Neuronal stem cell (in vitro differentiated cells): Measurements from ENCODE around the gene PUM2.
A peak's percentile ranks its signal among the peaks of the same experiment; 100 is the strongest.

Experiments used
- DNase-seq: peaks from one replicate; pipeline ENCODE4 v3.0.0-alpha.2; 2013; ENCODE audit warnings: low spot score
- H2AFZ ChIP-seq: one replicate; pipeline ENCODE4 v1.6.1; 2013; ENCODE audit warnings: mild to moderate bottlenecking, low read length, inconsistent platforms
- H2AK5ac ChIP-seq: 2 replicates; pipeline ENCODE4 v1.6.1; 2013; ENCODE audit warnings: low read depth, mild to moderate bottlenecking, inconsistent platforms, low read length, moderate library complexity, mixed read lengths
- H2BK120ac ChIP-seq: 2 replicates; pipeline ENCODE4 v1.6.1; 2013; ENCODE audit warnings: low read depth, mild to moderate bottlenecking, inconsistent platforms, low read length, moderate library complexity, mixed read lengths
- H2BK12ac ChIP-seq: one replicate; pipeline ENCODE4 v1.6.1; 2013; ENCODE audit warnings: low read length, inconsistent platforms
- H2BK15ac ChIP-seq: 2 replicates; pipeline ENCODE4 v1.6.1; 2013; ENCODE audit warnings: mild to moderate bottlenecking, low read length, inconsistent platforms, mixed read lengths
- H2BK5ac ChIP-seq: one replicate; pipeline ENCODE4 v1.6.1; 2013; ENCODE audit warnings: inconsistent platforms, mild to moderate bottlenecking, low read length, moderate library complexity
- H3K14ac ChIP-seq: one replicate; pipeline ENCODE4 v1.6.1; 2013; ENCODE audit warnings: low read length, inconsistent platforms
- H3K18ac ChIP-seq: 2 replicates; pipeline ENCODE4 v1.6.1; 2013; ENCODE audit warnings: low read length, inconsistent platforms
- H3K23ac ChIP-seq: 2 replicates; pipeline ENCODE4 v1.6.1; 2013; ENCODE audit warnings: low read depth, mild to moderate bottlenecking, mixed read lengths, low read length, inconsistent platforms; ENCODE audit not compliant: poor library complexity
- H3K27ac ChIP-seq: replicated peaks from 3 replicates; pipeline ENCODE4 v1.5.1; 2013; ENCODE audit warnings: low read length, inconsistent platforms
- H3K27me3 ChIP-seq, 3 experiments: 2 replicates each; pipeline ENCODE4 v1.6.1; 2013; ENCODE audit warnings: low read length in 3 of 3, mild to moderate bottlenecking in 2 of 3, inconsistent platforms in 1 of 3, low read depth in 1 of 3, mixed read lengths in 1 of 3, moderate library complexity in 1 of 3; ENCODE audit not compliant: control insufficient read depth in 3 of 3, insufficient read depth in 3 of 3
- H3K36me3 ChIP-seq, 2 donors: replicated peaks in 1 of 2; 2 replicates each; pipeline ENCODE4 v1.6.1; 2013; ENCODE audit warnings: low read length in 2 of 2; ENCODE audit not compliant: control insufficient read depth in 2 of 2, insufficient read depth in 2 of 2
- H3K4ac ChIP-seq: 2 replicates; pipeline ENCODE4 v1.6.1; 2013; ENCODE audit warnings: inconsistent platforms, mild to moderate bottlenecking, low read length, moderate library complexity
- H3K4me1 ChIP-seq, 2 donors: 1 replicate in 1 of 2; 2 replicates in 1 of 2; pipeline ENCODE4 v1.6.1; 2013; ENCODE audit warnings: low read length in 2 of 2, low read depth in 1 of 2; ENCODE audit not compliant: control insufficient read depth in 2 of 2, insufficient read depth in 1 of 2
- H3K4me2 ChIP-seq: one replicate; pipeline ENCODE4 v1.6.1; 2013; ENCODE audit warnings: mild to moderate bottlenecking, low read length, inconsistent platforms; ENCODE audit not compliant: insufficient read depth, poor library complexity, severe bottlenecking
- H3K4me3 ChIP-seq, 2 donors: 2 replicates each; pipeline ENCODE4 v1.5.1; 2013; ENCODE audit warnings: low read length in 2 of 2, mild to moderate bottlenecking in 2 of 2, inconsistent platforms in 1 of 2, moderate library complexity in 1 of 2
- H3K79me1 ChIP-seq: one replicate; pipeline ENCODE4 v1.6.1; 2013; ENCODE audit warnings: low read depth, mild to moderate bottlenecking, inconsistent platforms, low read length, moderate library complexity
- H3K9ac ChIP-seq: one replicate; pipeline ENCODE4 v1.6.1; 2013; ENCODE audit warnings: mild to moderate bottlenecking, low read depth, low read length, inconsistent platforms; ENCODE audit not compliant: poor library complexity
- H3K9me3 ChIP-seq, 2 donors: replicated peaks in 1 of 2; 2 replicates each; pipeline versions ENCODE3 to v1.6.1; 2013; ENCODE audit warnings: low read length in 2 of 2, mild to moderate bottlenecking in 2 of 2, inconsistent platforms in 1 of 2, low read depth in 1 of 2, mixed read lengths in 1 of 2, moderate library complexity in 1 of 2; ENCODE audit not compliant: control insufficient read depth in 2 of 2, insufficient read depth in 1 of 2
- H4K8ac ChIP-seq: one replicate; pipeline ENCODE4 v1.6.1; 2013; ENCODE audit warnings: low read depth, mild to moderate bottlenecking, inconsistent platforms, low read length, moderate library complexity
- H4K91ac ChIP-seq: one replicate; pipeline ENCODE4 v1.6.1; 2013; ENCODE audit warnings: low read length, low read depth, mild to moderate bottlenecking, inconsistent platforms; ENCODE audit not compliant: poor library complexity
- WGBS, 2 donors: extraction: QIAGEN DNeasy Blood & Tissue Kit; methylation state at CpG; one replicate each; pipeline ENCODE4 v1.1.7; 2013; ENCODE audit warnings: missing lambda C conversion rate in 2 of 2, mixed read lengths in 1 of 2; ENCODE audit not compliant: insufficient read length in 2 of 2, insufficient replicate concordance in 1 of 2; ENCODE audit errors: extremely low coverage in 2 of 2; 5-methylcytosine and 5-hydroxymethylcytosine counted together

PUM2 gene

GRCh38 chr2:20229322-20230113 is 121.1 kb downstream of the PUM2 start:
- DNase-seq: no peak
- no peak overlapping the region for H4K8ac ChIP-seq

GRCh38 chr2:20227894-20228505 is 122.6 kb downstream of the PUM2 start:
- DNase-seq: no peak
- H4K8ac ChIP-seq: no peak overlapping the region
- H3K27me3 ChIP-seq: peaks cover 0 to 5% (median 0%) of the 10 kb centered on the region in 3 experiments
- no peak overlapping the region for H3K23ac ChIP-seq
- no peaks in the 10 kb centered on the region for H3K9me3 ChIP-seq
- H2AK5ac ChIP-seq: no peak overlapping the region
- H2BK15ac ChIP-seq: no peak overlapping the region
- no peak overlapping the region for H2BK5ac ChIP-seq
- no peak overlapping the region for H3K14ac ChIP-seq
- peaks cover 3 to 4% of the 10 kb centered on the region in 2 donors for H3K4me1 ChIP-seq
- no peak overlapping the region for H2BK12ac ChIP-seq
- peaks cover 7% of the 10 kb centered on the region for H3K79me1 ChIP-seq
- H3K9ac ChIP-seq: no peak overlapping the region
- no peak overlapping the region for H4K91ac ChIP-seq
- H3K4me3 ChIP-seq: no peak overlapping the region
- no peak overlapping the region for H2AFZ ChIP-seq
- no peak overlapping the region for H3K27ac ChIP-seq
- H3K4me2 ChIP-seq: no peak overlapping the region
- H2BK120ac ChIP-seq: no peak overlapping the region
- no CpG with 5 or more reads among the region's 10 CpGs for WGBS, 2 donors
- no peak overlapping the region for H3K4ac ChIP-seq
- no peaks in the 10 kb centered on the region for H3K36me3 ChIP-seq
- no peak overlapping the region for H3K18ac ChIP-seq

More at GRCh38 chr2:20229322-20230113, 121.1 kb downstream of the PUM2 start:
- no peak overlapping the region for H3K23ac ChIP-seq
- H2AFZ ChIP-seq: no peak overlapping the region
- no CpG with 5 or more reads among the region's 8 CpGs for WGBS, 2 donors
- H3K9me3 ChIP-seq: no peaks in the 10 kb centered on the region
- H2BK15ac ChIP-seq: no peak overlapping the region
- no peak overlapping the region for H3K4me3 ChIP-seq
- H4K91ac ChIP-seq: no peak overlapping the region
- H3K18ac ChIP-seq: no peak overlapping the region
- no peak overlapping the region for H3K27ac ChIP-seq
- peaks cover 0 to 5% (median 0%) of the 10 kb centered on the region in 3 experiments for H3K27me3 ChIP-seq
- no peaks in the 10 kb centered on the region for H3K36me3 ChIP-seq
- H2BK120ac ChIP-seq: no peak overlapping the region
- no peak overlapping the region for H3K9ac ChIP-seq
- H3K4me2 ChIP-seq: no peak overlapping the region
- no peak overlapping the region for H3K14ac ChIP-seq
- H3K79me1 ChIP-seq: peaks cover 4% of the 10 kb centered on the region
- H2BK5ac ChIP-seq: no peak overlapping the region
- no peak overlapping the region for H3K4ac ChIP-seq
- H2AK5ac ChIP-seq: no peak overlapping the region
- peaks cover 2 to 3% of the 10 kb centered on the region in 2 donors for H3K4me1 ChIP-seq
- H2BK12ac ChIP-seq: no peak overlapping the region

DNA sequence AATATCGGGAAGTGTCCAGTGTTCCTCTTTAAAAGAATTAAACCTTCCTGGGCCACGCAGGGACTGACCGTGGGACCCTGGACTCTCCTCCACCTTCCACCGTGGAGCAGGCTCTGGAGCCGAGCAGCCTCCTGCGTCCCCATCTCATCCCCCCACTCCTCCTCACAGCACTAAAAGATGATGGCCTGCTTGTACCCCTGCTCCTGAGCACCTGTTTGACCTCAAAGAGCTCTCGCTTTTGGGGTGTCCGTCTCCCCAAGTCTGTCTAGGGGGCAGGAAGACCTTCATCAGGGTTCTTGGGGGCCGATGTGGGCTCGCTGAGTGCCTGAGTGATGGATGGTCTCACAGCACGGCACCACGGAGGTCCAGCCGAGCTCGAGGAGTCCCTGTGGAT is 124.5 kb downstream of the PUM2 start:
- peak overlapping the region; percentile 61 for H4K91ac ChIP-seq
- peak overlapping the region; percentile 78 for H3K4ac ChIP-seq
- H4K8ac ChIP-seq: no peak overlapping the region
- peak overlapping the region; percentile 11 for H2BK15ac ChIP-seq
- peaks cover 0 to 16% of the 10 kb centered on the region in 2 donors for H3K36me3 ChIP-seq
- H3K4me1 ChIP-seq: peaks cover 12 to 18% of the 10 kb centered on the region in 2 donors
- peaks cover 13% of the 10 kb centered on the region for H3K79me1 ChIP-seq
- peak overlapping the region; percentile 98 for H3K18ac ChIP-seq
- peak overlapping the region; percentile 8 for H3K23ac ChIP-seq
- peak overlapping the region; percentile 98 for H2AFZ ChIP-seq
- H2BK5ac ChIP-seq: no peak overlapping the region
- no CpG with 5 or more reads among the region's 14 CpGs for WGBS, 2 donors
- peak overlapping the region in 1 of 2 donors; percentile 84 for H3K4me3 ChIP-seq
- H2AK5ac ChIP-seq: peak overlapping the region; percentile 97
- H3K4me2 ChIP-seq: no peak overlapping the region
- no peak overlapping the region for H3K27ac ChIP-seq
- H3K27me3 ChIP-seq: peaks cover 0 to 5% (median 0%) of the 10 kb centered on the region in 3 experiments
- peak overlapping the region; percentile 25 for H2BK12ac ChIP-seq
- no peaks in the 10 kb centered on the region for H3K9me3 ChIP-seq
- peak overlapping the region; percentile 66 for H3K9ac ChIP-seq
- H3K14ac ChIP-seq: peak overlapping the region; percentile 0
- no peak for DNase-seq
- H2BK120ac ChIP-seq: peak overlapping the region; percentile 93
